Keratinocyte (primary cell): ENCODE data around the gene SCD5.

Experiments
- CTCF ChIP-seq, 3 experiments: IDR thresholded peaks in 1 of 3; conservative IDR thresholded peaks in 1 of 3; optimal IDR thresholded peaks in 1 of 3; 2 replicates in 2 of 3; 3 replicates in 1 of 3; pipeline versions ENCODE3 to v1.5.1; 2011; ENCODE audit warnings: low read length in 3 of 3, mild to moderate bottlenecking in 3 of 3, moderate library complexity in 2 of 3, control low read depth in 1 of 3, inconsistent platforms in 1 of 3; ENCODE audit not compliant: insufficient read depth in 2 of 3; ENCODE audit errors: extremely low read depth in 1 of 3
- EZH2 ChIP-seq: IDR thresholded peaks from one replicate; pipeline ENCODE4 v1.6.1; 2012; ENCODE audit warnings: inconsistent platforms, mild to moderate bottlenecking, low read length, moderate library complexity

- TF ChIP-seq CTCF (optimal IDR thresholded peaks at IDR 0.05 in 1 of 3, IDR thresholded peaks at IDR 0.05 in 1 of 3, conservative IDR thresholded peaks at IDR 0.05 in 1 of 3; ENCODE audit: extremely low read depth in 1 of 3, insufficient read depth in 2 of 3, low read length in 3 of 3) (no peak), EZH2 (no peak)
These were observed 61.2 kb downstream of the SCD5 start for GRCh38 chr4:82737354-82737753.
